Epithelial cell of esophagus (primary cell): ENCODE data around the gene BIN1.

ENCODE experiments used
- DNase-seq: peaks from one replicate; pipeline ENCODE4 v3.0.0; 2010; ENCODE audit warnings: low read depth
- H3K4me3 ChIP-seq: 2 replicates; pipeline ENCODE4 v1.5.1; 2011; ENCODE audit warnings: mild to moderate bottlenecking, low read length, control low read depth
- CTCF ChIP-seq: IDR thresholded peaks from 2 replicates; pipeline ENCODE4 v1.5.1; 2011; ENCODE audit warnings: low read depth, mild to moderate bottlenecking, low read length, control low read depth, inconsistent platforms; ENCODE audit not compliant: insufficient read depth; ENCODE audit errors: missing control alignments

The BIN1 gene

GRCh38 chr2:127142663-127143630 lies 36.0 kb upstream of the BIN1 start:
- TF ChIP-seq CTCF = no peak
- no peak for DNase-seq

GRCh38 chr2:127140538-127140937 lies 33.6 kb upstream of the BIN1 start:
- DNase-seq = no peak
- H3K4me3 ChIP-seq = no peak overlapping the region
- no peak for TF ChIP-seq CTCF

More at GRCh38 chr2:127142663-127143630, 36.0 kb upstream of the BIN1 start:
- H3K4me3 ChIP-seq = no peak overlapping the region

- peak; percentile 52 for DNase-seq
- TF ChIP-seq CTCF = no peak
Measured at GRCh38 chr2:127139766-127140165, 32.8 kb upstream of the BIN1 start.

GRCh38 chr2:127138281-127138680 lies 31.3 kb upstream of the BIN1 start:
- TF ChIP-seq CTCF = no peak
- no peak for DNase-seq
- no peak overlapping the region for H3K4me3 ChIP-seq

More at GRCh38 chr2:127139766-127140165, 32.8 kb upstream of the BIN1 start:
- no peak overlapping the region for H3K4me3 ChIP-seq

- no peak overlapping the region for H3K4me3 ChIP-seq
- no peak for DNase-seq
- TF ChIP-seq CTCF = no peak
Measured at GRCh38 chr2:127137741-127138140, 30.8 kb upstream of the BIN1 start.

GRCh38 chr2:127137225-127137624 lies 30.3 kb upstream of the BIN1 start:
- DNase-seq = no peak
- no peak for TF ChIP-seq CTCF
- no peak overlapping the region for H3K4me3 ChIP-seq
